Gastrocnemius medialis (tissue), 4 donors: Measurements from ENCODE around the gene C14orf180. TPM values are rescaled to one million over a fixed set of nuclear protein-coding genes. Genes with fewer than 3 reads are reported as not detected.
A peak's percentile ranks its signal among the peaks of the same experiment; 100 is the strongest.

ENCODE experiments used
- ATAC-seq, 2 donors: fragments of 150-250 bp; one replicate each; pipeline ENCODE4 v1.9.1; 2016
- DNase-seq, 2 donors: peaks; one replicate each; pipeline ENCODE4 v3.0.0-alpha.2; 2019
- H3K27ac ChIP-seq, 4 donors: fragments of 200-600 bp; sonication (generic); 1 replicate in 1 of 4; 2 replicates in 3 of 4; pipeline ENCODE4 v1.5.1; 2016 to 2018; ENCODE audit warnings: mild to moderate bottlenecking in 2 of 4, moderate library complexity in 1 of 4
- H3K27me3 ChIP-seq, 3 donors: fragments of 200-600 bp; sonication (generic) in 2 of 3; 1 replicate in 1 of 3; 2 replicates in 2 of 3; pipeline versions ENCODE4 v1.5.1 to v1.6.0; 2016 to 2019; ENCODE audit warnings: mild to moderate bottlenecking in 1 of 3, moderate library complexity in 1 of 3
- H3K36me3 ChIP-seq, 2 donors: fragments of 200-600 bp; sonication (generic) in 1 of 2; one replicate each; pipeline ENCODE4 v1.5.1; 2017 to 2018
- H3K4me1 ChIP-seq, 2 donors: fragments of 200-600 bp; sonication (generic) in 1 of 2; one replicate each; pipeline ENCODE4 v1.5.1; 2016 to 2017; ENCODE audit warnings: mild to moderate bottlenecking in 2 of 2
- H3K4me3 ChIP-seq, 4 donors: fragments of 200-600 bp; sonication (generic) in 3 of 4; 1 replicate in 1 of 4; 2 replicates in 3 of 4; pipeline ENCODE4 v1.5.1; 2016 to 2019; ENCODE audit warnings: mild to moderate bottlenecking in 2 of 4
- H3K9me3 ChIP-seq, 3 donors: fragments of 200-600 bp; sonication (generic) in 2 of 3; 1 replicate in 1 of 3; 2 replicates in 2 of 3; pipeline ENCODE4 v1.5.1; 2016 to 2019
- CTCF ChIP-seq, 5 experiments: fragments of 450-650 bp in 3 of 5; fragments of 200-600 bp in 2 of 5; sonication (generic) in 2 of 5; IDR thresholded peaks in 4 of 5; conservative IDR thresholded peaks in 1 of 5; 1 replicate in 4 of 5; 2 replicates in 1 of 5; pipeline ENCODE4 v1.5.1; 2016 to 2019; ENCODE audit warnings: antibody characterized with exemption in 5 of 5, mild to moderate bottlenecking in 3 of 5, moderate library complexity in 3 of 5
- POLR2A ChIP-seq, 2 donors: fragments of 450-650 bp; IDR thresholded peaks; one replicate each; pipeline ENCODE4 v1.6.1; 2017; ENCODE audit warnings: antibody characterized with exemption in 2 of 2, mild to moderate bottlenecking in 2 of 2, moderate library complexity in 2 of 2
- in situ Hi-C, 4 donors: fragments of 200-750 bp; cut with MboI; loops; one replicate each; pipeline versions ENCODE4 v1.15.0 to v1.8.0; 2017; ENCODE audit warnings: low sequenced_read_pairs in 4 of 4
- intact Hi-C: fragments of 100-400 bp; cut with DNase I; formaldehyde crosslinking; loops from one replicate; pipeline ENCODE4 v1.15.1; 2023; ENCODE audit warnings: low total_unique reads
- total RNA-seq, 4 donors: library from RNA; depleted of rRNA; stranded (reverse); fragments of >200 nt; gene quantifications; one replicate each; pipeline versions ENCODE4 v1.1.0 to v1.2.3, GENCODE V29; 2016

C14orf180 gene
- total RNA-seq, 4 donors from 2014 or later, result 0.16 to 1.5 (median 0.25) TPM

DNA sequence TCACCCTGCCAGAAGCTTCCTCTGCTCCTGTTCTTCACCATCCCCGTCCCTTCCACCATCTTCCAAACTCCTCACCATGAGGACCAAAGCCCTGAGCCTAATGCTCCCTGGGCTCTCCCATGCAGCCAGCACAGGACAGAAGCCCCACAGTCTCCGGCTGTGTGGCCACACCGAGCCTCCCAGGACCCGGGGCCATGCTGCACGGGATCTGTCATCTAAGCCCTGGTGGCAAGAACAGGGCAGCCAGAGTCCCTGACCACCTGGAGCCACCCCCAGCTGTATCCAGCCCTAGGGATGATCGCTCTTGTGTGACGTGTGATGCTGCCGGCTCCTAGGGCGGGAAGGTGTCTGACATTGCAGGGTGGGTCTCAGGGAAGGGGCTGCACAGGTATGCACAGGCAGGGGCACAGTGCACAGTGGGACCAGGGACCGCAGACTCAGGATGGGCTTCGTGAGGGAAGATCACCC, 16.9 kb downstream of the C14orf180 start:
- no peaks in the 10 kb centered on the region for H3K4me1 ChIP-seq
- peaks cover 21 to 39% (median 30%) of the 10 kb centered on the region in 3 donors for H3K27me3 ChIP-seq

GRCh38 chr14:104596927-104597351, 17.4 kb downstream of the C14orf180 start:
- Histone ChIP-seq H3K27me3 (peaks cover 26 to 43% (median 34%) of the 10 kb centered on the region in 3 donors), H3K4me3 (no peak overlapping the region), H3K36me3 (no peaks in the 10 kb centered on the region), H3K4me1 (no peaks in the 10 kb centered on the region), H3K9me3 (no peaks in the 10 kb centered on the region), H3K27ac (no peak overlapping the region)
- ATAC-seq, result no peak
- intact Hi-C loops, result no loop called here
- DNase-seq, result no peak
- TF ChIP-seq CTCF (IDR thresholded peaks at IDR 0.05 in 4 of 5, conservative IDR thresholded peaks at IDR 0.05 in 1 of 5) (no peak), POLR2A (IDR thresholded peaks at IDR 0.05) (no peak)
- in situ Hi-C loops, result no loop called here

More for the DNA sequence above, 16.9 kb downstream of the C14orf180 start:
- Histone ChIP-seq H3K36me3 (no peaks in the 10 kb centered on the region), H3K27ac (no peak overlapping the region), H3K9me3 (no peaks in the 10 kb centered on the region), H3K4me3 (no peak overlapping the region)
- no peak for TF ChIP-seq CTCF (IDR thresholded peaks at IDR 0.05 in 4 of 5, conservative IDR thresholded peaks at IDR 0.05 in 1 of 5)
- no peak for DNase-seq
- in situ Hi-C loops (no loop called here), intact Hi-C loops (no loop called here)
- no peak for ATAC-seq

DNA sequence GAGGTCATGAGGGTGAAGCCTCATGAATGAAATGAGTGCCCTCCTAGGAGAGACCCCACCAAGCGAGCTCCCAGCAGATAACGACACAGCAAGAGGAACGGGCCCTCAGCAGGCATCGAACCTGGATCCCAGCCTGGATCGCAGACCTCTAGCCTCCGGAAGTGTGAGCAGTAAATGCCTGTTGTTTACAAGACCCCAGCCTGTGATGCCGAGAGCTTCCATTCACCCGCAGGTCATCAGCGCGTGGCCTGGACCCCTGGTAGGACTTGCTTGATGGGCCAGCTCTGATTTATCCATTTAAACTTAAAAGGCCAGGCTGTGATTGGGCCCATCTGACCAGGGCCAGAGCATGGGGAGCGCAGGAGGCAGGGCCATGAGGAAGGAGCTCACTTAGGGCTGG, 18.0 kb downstream of the C14orf180 start:
- TF ChIP-seq CTCF (IDR thresholded peaks at IDR 0.05 in 4 of 5, conservative IDR thresholded peaks at IDR 0.05 in 1 of 5) (no peak), POLR2A (IDR thresholded peaks at IDR 0.05) (no peak)
- no peaks in the 10 kb centered on the region for H3K36me3 ChIP-seq
- intact Hi-C loops (no loop called here), in situ Hi-C loops (no loop called here)
- H3K4me1 ChIP-seq, result no peaks in the 10 kb centered on the region
- no peaks in the 10 kb centered on the region for H3K9me3 ChIP-seq
- DNase-seq, result no peak
- H3K27me3 ChIP-seq, result peaks cover 31 to 50% (median 34%) of the 10 kb centered on the region in 3 donors
- H3K4me3 ChIP-seq, result no peak overlapping the region
- H3K27ac ChIP-seq, result no peak overlapping the region
- no peak for ATAC-seq

GRCh38 chr14:104598039-104598909, 18.7 kb downstream of the C14orf180 start:
- Histone ChIP-seq H3K9me3 (no peaks in the 10 kb centered on the region), H3K4me3 (no peak overlapping the region), H3K27ac (no peak overlapping the region), H3K36me3 (no peaks in the 10 kb centered on the region), H3K27me3 (peaks cover 38 to 57% (median 39%) of the 10 kb centered on the region in 3 donors), H3K4me1 (no peaks in the 10 kb centered on the region)
- peak in 1 of 2 donors; percentile 4 for DNase-seq
- in situ Hi-C loops (no loop called here), intact Hi-C loops (no loop called here)
- TF ChIP-seq CTCF (IDR thresholded peaks at IDR 0.05 in 4 of 5, conservative IDR thresholded peaks at IDR 0.05 in 1 of 5) (no peak), POLR2A (IDR thresholded peaks at IDR 0.05) (no peak)
- ATAC-seq, result no peak
